Prostate gland (tissue), 2 donors: Measurements from ENCODE around the gene PAK5. TPM values are rescaled to one million over a fixed set of nuclear protein-coding genes. Genes with fewer than 3 reads are reported as not detected.

ENCODE experiments used
- DNase-seq: peaks from one replicate; pipeline ENCODE4 v3.0.0-alpha.2; 2019; ENCODE audit warnings: low spot score
- H3K27ac ChIP-seq, 2 donors: fragments of 200-600 bp; sonication (generic); 2 replicates each; pipeline ENCODE4 v1.5.1; 2017 to 2019
- H3K27me3 ChIP-seq: fragments of 200-600 bp; sonication (generic); replicated peaks from 2 replicates; pipeline ENCODE4 v1.5.1; 2019; ENCODE audit not compliant: insufficient read depth
- H3K36me3 ChIP-seq, 2 donors: fragments of 200-600 bp; sonication (generic); 1 replicate in 1 of 2; 2 replicates in 1 of 2; pipeline versions ENCODE4 v1.5.1 to v1.8.1; 2017 to 2019
- H3K4me1 ChIP-seq: fragments of 200-600 bp; sonication (generic); replicated peaks from 2 replicates; pipeline ENCODE4 v1.5.1; 2019
- H3K4me3 ChIP-seq, 2 donors: fragments of 200-600 bp; sonication (generic); 2 replicates each; pipeline ENCODE4 v1.5.1; 2017 to 2019
- H3K9me3 ChIP-seq: fragments of 200-600 bp; sonication (generic); 2 replicates; pipeline ENCODE4 v1.5.1; 2017
- CTCF ChIP-seq, 4 experiments: fragments of 200-600 bp in 2 of 4; fragments of 450-650 bp in 2 of 4; sonication (generic) in 2 of 4; IDR thresholded peaks; 1 replicate in 3 of 4; 2 replicates in 1 of 4; pipeline ENCODE4 v1.5.1; 2016 to 2019; ENCODE audit warnings: antibody characterized with exemption in 4 of 4, mild to moderate bottlenecking in 2 of 4, moderate library complexity in 2 of 4
- POLR2A ChIP-seq: fragments of 450-650 bp; IDR thresholded peaks from one replicate; pipeline ENCODE4 v1.6.1; 2016; ENCODE audit warnings: antibody characterized with exemption, mild to moderate bottlenecking
- POLR2AphosphoS5 ChIP-seq: sonication (generic); formaldehyde crosslinking; IDR thresholded peaks from one replicate; pipeline ENCODE4 v1.6.1; 2017; ENCODE audit warnings: antibody characterized with exemption
- WGBS: methylation state at CpG from one replicate; pipeline ENCODE4 v1.1.5; 2018; 5-methylcytosine and 5-hydroxymethylcytosine counted together
- intact Hi-C: fragments of 100-400 bp; cut with DNase I; formaldehyde crosslinking; loops from one replicate; pipeline ENCODE4 v1.14.2; 2022
- total RNA-seq, 2 donors: library from RNA; depleted of rRNA; stranded (reverse); fragments of >200 nt; gene quantifications; one replicate each; pipeline ENCODE4 v1.1.0, GENCODE V29; 2016

The PAK5 gene
- total RNA-seq, 2 donors from 2014 or later: 1.4 to 1.9 TPM

GRCh38 chr20:9514072-9514460, 324.8 kb downstream of the PAK5 start:
- TF ChIP-seq POLR2AphosphoS5 (no peak), POLR2A (no peak), CTCF (IDR thresholded peaks at IDR 0.05) (no peak)
- no peaks in the 10 kb centered on the region for H3K4me1 ChIP-seq
- no peaks in the 10 kb centered on the region for H3K36me3 ChIP-seq
- WGBS: 18% methylated on average over 9 of the region's 9 CpGs
- no peak overlapping the region for H3K4me3 ChIP-seq
- peaks cover 5% of the 10 kb centered on the region for H3K27me3 ChIP-seq
- no peak for DNase-seq
- no peak overlapping the region for H3K27ac ChIP-seq
- no peaks in the 10 kb centered on the region for H3K9me3 ChIP-seq
- intact Hi-C loops: no loop called here

- H3K9me3 ChIP-seq: no peaks in the 10 kb centered on the region
- DNase-seq: no peak
- H3K27ac ChIP-seq: no peak overlapping the region
- no peak overlapping the region for H3K4me3 ChIP-seq
- H3K27me3 ChIP-seq: peaks cover 11% of the 10 kb centered on the region
- intact Hi-C loops: no loop called here
- WGBS: 77% methylated on average over 5 of the region's 5 CpGs
- TF ChIP-seq POLR2AphosphoS5: no peak
- TF ChIP-seq CTCF (IDR thresholded peaks at IDR 0.05): no peak
- no peak for TF ChIP-seq POLR2A
- H3K36me3 ChIP-seq: no peaks in the 10 kb centered on the region
- H3K4me1 ChIP-seq: no peaks in the 10 kb centered on the region
Observed at GRCh38 chr20:9510911-9511310, 328.0 kb downstream of the PAK5 start.

- no peaks in the 10 kb centered on the region for H3K9me3 ChIP-seq
- H3K4me3 ChIP-seq: no peak overlapping the region
- intact Hi-C loops: no loop called here
- H3K27ac ChIP-seq: no peak overlapping the region
- DNase-seq: no peak
- no peaks in the 10 kb centered on the region for H3K4me1 ChIP-seq
- TF ChIP-seq POLR2AphosphoS5 (no peak), CTCF (IDR thresholded peaks at IDR 0.05) (no peak), POLR2A (no peak)
- WGBS: 56% methylated on average over 4 of the region's 4 CpGs
- no peaks in the 10 kb centered on the region for H3K36me3 ChIP-seq
- H3K27me3 ChIP-seq: peaks cover 6% of the 10 kb centered on the region
Observed at GRCh38 chr20:9509246-9509645, 329.6 kb downstream of the PAK5 start.

GRCh38 chr20:9508696-9509178, 330.1 kb downstream of the PAK5 start:
- Histone ChIP-seq H3K27me3 (peaks cover 6% of the 10 kb centered on the region), H3K27ac (no peak overlapping the region), H3K9me3 (no peaks in the 10 kb centered on the region), H3K4me1 (no peaks in the 10 kb centered on the region), H3K4me3 (no peak overlapping the region), H3K36me3 (no peaks in the 10 kb centered on the region)
- TF ChIP-seq POLR2AphosphoS5 (no peak), POLR2A (no peak), CTCF (IDR thresholded peaks at IDR 0.05) (no peak)
- no peak for DNase-seq
- intact Hi-C loops: no loop called here
- 24% methylated on average over 19 of the region's 30 CpGs for WGBS

- TF ChIP-seq POLR2A (no peak), POLR2AphosphoS5 (no peak), CTCF (IDR thresholded peaks at IDR 0.05) (no peak)
- H3K27me3 ChIP-seq: peaks cover 6% of the 10 kb centered on the region
- no peaks in the 10 kb centered on the region for H3K4me1 ChIP-seq
Observed at GRCh38 chr20:9508240-9508661, 330.6 kb downstream of the PAK5 start.

More at GRCh38 chr20:9508240-9508661, 330.6 kb downstream of the PAK5 start:
- H3K27ac ChIP-seq: no peak overlapping the region
- 6% methylated on average over 23 of the region's 23 CpGs for WGBS
- H3K9me3 ChIP-seq: no peaks in the 10 kb centered on the region
- DNase-seq: no peak
- H3K4me3 ChIP-seq: no peak overlapping the region
- H3K36me3 ChIP-seq: no peaks in the 10 kb centered on the region
- intact Hi-C loops: no loop called here
